K562 (cell line): ENCODE results near the gene ISYNA1. TPM values are rescaled to one million over a fixed set of nuclear protein-coding genes. Genes with fewer than 3 reads are reported as not detected.
A peak's percentile ranks its signal among the peaks of the same experiment; 100 is the strongest.

ENCODE experiments used
- ARHGAP35 ChIP-seq: fragments of 450-650 bp; IDR thresholded peaks from 2 replicates; pipeline ENCODE4 v1.6.1; 2018; ENCODE audit not compliant: partially characterized antibody
- CHAMP1 ChIP-seq: fragments of 450-650 bp; IDR thresholded peaks from 2 replicates; pipeline ENCODE4 v1.6.1; 2016; ENCODE audit warnings: mild to moderate bottlenecking
- ELK1 ChIP-seq: sonication (generic); formaldehyde crosslinking; IDR thresholded peaks from 2 replicates; pipeline ENCODE4 v1.8.1; 2022; ENCODE audit warnings: missing genetic modification reagents
- EP400 ChIP-seq: fragments of 450-650 bp; IDR thresholded peaks from 2 replicates; pipeline ENCODE4 v1.6.1; 2017; ENCODE audit warnings: antibody characterized with exemption, mild to moderate bottlenecking, moderate library complexity
- GATAD2B ChIP-seq: fragments of 450-650 bp; IDR thresholded peaks from 2 replicates; pipeline ENCODE4 v1.6.1; 2017; ENCODE audit warnings: mild to moderate bottlenecking, borderline replicate concordance
- KAT2B ChIP-seq: IDR thresholded peaks from one replicate; pipeline ENCODE4 v1.6.1; 2012; ENCODE audit warnings: low read depth, mild to moderate bottlenecking, control low read depth, inconsistent platforms, low read length, moderate library complexity
- NR2F6 ChIP-seq: fragments of 450-650 bp; formaldehyde crosslinking; IDR thresholded peaks from 2 replicates; pipeline ENCODE4 v1.4.0; 2020; ENCODE audit warnings: mild to moderate bottlenecking
- POLR2B ChIP-seq: fragments of 450-650 bp; IDR thresholded peaks from 2 replicates; pipeline ENCODE4 v1.6.1; 2018; ENCODE audit warnings: low read depth; ENCODE audit not compliant: partially characterized antibody
- RBM15 ChIP-seq: fragments of 200-400 bp; formaldehyde crosslinking; IDR thresholded peaks from 2 replicates; pipeline ENCODE4 v1.6.1; 2018; ENCODE audit warnings: mild to moderate bottlenecking, low read length, moderate library complexity; ENCODE audit not compliant: insufficient read depth
- RHOXF2B ChIP-seq: fragments of 250-450 bp; sonication (Bioruptor Pico); conservative IDR thresholded peaks from 2 replicates; pipeline ENCODE4 v1.5.1; 2021
- RREB1 ChIP-seq: fragments of 250-450 bp; sonication (Bioruptor Pico); IDR thresholded peaks from 2 replicates; pipeline ENCODE4 v1.4.0; 2020
- SMARCB1 ChIP-seq: IDR thresholded peaks from 2 replicates; pipeline ENCODE4 v1.6.1; 2011; ENCODE audit warnings: improper control_type of control experiment, low read depth; ENCODE audit not compliant: insufficient read length
- SMARCE1 ChIP-seq: fragments of 450-650 bp; IDR thresholded peaks from 2 replicates; pipeline ENCODE4 v1.7.1; 2016; ENCODE audit warnings: mild to moderate bottlenecking
- SNRNP70 ChIP-seq: fragments of 200-400 bp; formaldehyde crosslinking; optimal IDR thresholded peaks from 2 replicates; pipeline ENCODE3; 2017; ENCODE audit warnings: low read depth, low read length
- SP2 ChIP-seq: IDR thresholded peaks from 2 replicates; pipeline ENCODE4 v1.6.1; 2011; ENCODE audit warnings: mild to moderate bottlenecking, low read depth, low read length, moderate library complexity; ENCODE audit not compliant: poor library complexity, severe bottlenecking; ENCODE audit errors: extremely low read depth
- TAF1 ChIP-seq: IDR thresholded peaks from 2 replicates; pipeline ENCODE4 v1.6.1; 2011; ENCODE audit warnings: mild to moderate bottlenecking, low read length, moderate library complexity; ENCODE audit not compliant: insufficient read depth, control insufficient read depth, severe bottlenecking; ENCODE audit errors: extremely low read depth
- ZNF232 ChIP-seq: sonication (generic); formaldehyde crosslinking; IDR thresholded peaks from 2 replicates; pipeline ENCODE4 v1.8.0; 2022; ENCODE audit warnings: mild to moderate bottlenecking, missing genetic modification reagents
- ZNF354B ChIP-seq: fragments of 250-450 bp; sonication (Bioruptor Pico); IDR thresholded peaks from 2 replicates; pipeline ENCODE4 v1.4.0; 2020
- ZNF436 ChIP-seq: fragments of 250-450, 450-650 bp; sonication (Bioruptor Pico); formaldehyde crosslinking; IDR thresholded peaks from 2 replicates; pipeline ENCODE4 v1.7.0; 2020; ENCODE audit warnings: mild to moderate bottlenecking
- polyA plus RNA-seq, 8 experiments: library from polyadenylated mRNA; depleted of rRNA in 4 of 8; stranded (reverse) in 5 of 8; unstranded in 3 of 8; fragments of >200 nt; fragmentation: Nextera tagmentation in 2 of 8; fragmentation: Illumina TruSeq in 1 of 8; extraction: Ambion mirVana in 2 of 8; extraction: Trizol in 1 of 8; gene quantifications; 2 replicates each; pipeline versions ENCODE4 v1.2.1 to v1.2.3, GENCODE V29; 2011 to 2014; ENCODE audit warnings: inconsistent platforms in 1 of 8, missing spikeins in 1 of 8
- total RNA-seq, 7 experiments: library from RNA; depleted of rRNA in 6 of 7; stranded (reverse); fragments of >200 nt in 6 of 7; fragmentation: Illumina TruSeq in 2 of 7; extraction: Trizol in 2 of 7; gene quantifications; 2 replicates each; pipeline versions ENCODE4 v1.2.1 to v1.2.3, GENCODE V29; 2011 to 2021; ENCODE audit warnings: low replicate concordance in 1 of 7

Gene ISYNA1
- total and polyA plus RNA-seq, 9 of the 15 experiments (the other 6 are each of a cell fraction or from before 2014, with no cell fraction given), result 21.8 to 460 (median 93.2) TPM

GRCh38 chr19:18388100-18388959, 49.6 kb downstream of the ISYNA1 start (continued):
- peak; percentile 78; the same call in 1 of the 2 replicates for TF ChIP-seq RREB1 (CRISPR knock-in tag)
- no peak for TF ChIP-seq ZNF436 (CRISPR knock-in tag)
- TF ChIP-seq POLR2B, result peak; percentile 21
- TF ChIP-seq ARHGAP35, result no peak
- TF ChIP-seq RHOXF2B (CRISPR knock-in tag), result no peak
- TF ChIP-seq RBM15, result 0 out of 2 replicates have a peak, but pooled peaks have one; percentile 48
- TF ChIP-seq GATAD2B, result 0 out of 2 replicates have a peak, but pooled peaks have one; percentile 43
- TF ChIP-seq EP400, result peak; percentile 66; the same call in 1 of the 2 replicates
- TF ChIP-seq SMARCB1, result no peak
- no peak for TF ChIP-seq CHAMP1
- no peak for TF ChIP-seq NR2F6 (CRISPR knock-in tag)
- TF ChIP-seq ZNF354B, result no peak
- peak; percentile 57 for TF ChIP-seq TAF1
- no peak for TF ChIP-seq SNRNP70
- no peak for TF ChIP-seq ELK1
- TF ChIP-seq ZNF232, result no peak
- TF ChIP-seq KAT2B, result no peak
- TF ChIP-seq SMARCE1, result no peak; the same call in 1 of the 2 replicates
- TF ChIP-seq SP2, result no peak
